Stimulated activated CD4-positive, alpha-beta T cell treated with anti-CD3 and anti-CD28 coated beads, Interleukin-15, amount 100 ng/mL, for 1 hour (primary cell): ENCODE results near the gene TRIOBP.
"Not testable (repeated sequence)": the region's sequence is repeated elsewhere in the genome, so short reads cannot be mapped to it uniquely, and the experiment has no call there.

Experiments used
- DNase-seq, 2 donors: peaks; one replicate each; pipeline ENCODE4 v3.0.0-alpha.2; 2020; ENCODE audit warnings: low read depth in 1 of 2, low spot score in 1 of 2

TRIOBP gene

DNA sequence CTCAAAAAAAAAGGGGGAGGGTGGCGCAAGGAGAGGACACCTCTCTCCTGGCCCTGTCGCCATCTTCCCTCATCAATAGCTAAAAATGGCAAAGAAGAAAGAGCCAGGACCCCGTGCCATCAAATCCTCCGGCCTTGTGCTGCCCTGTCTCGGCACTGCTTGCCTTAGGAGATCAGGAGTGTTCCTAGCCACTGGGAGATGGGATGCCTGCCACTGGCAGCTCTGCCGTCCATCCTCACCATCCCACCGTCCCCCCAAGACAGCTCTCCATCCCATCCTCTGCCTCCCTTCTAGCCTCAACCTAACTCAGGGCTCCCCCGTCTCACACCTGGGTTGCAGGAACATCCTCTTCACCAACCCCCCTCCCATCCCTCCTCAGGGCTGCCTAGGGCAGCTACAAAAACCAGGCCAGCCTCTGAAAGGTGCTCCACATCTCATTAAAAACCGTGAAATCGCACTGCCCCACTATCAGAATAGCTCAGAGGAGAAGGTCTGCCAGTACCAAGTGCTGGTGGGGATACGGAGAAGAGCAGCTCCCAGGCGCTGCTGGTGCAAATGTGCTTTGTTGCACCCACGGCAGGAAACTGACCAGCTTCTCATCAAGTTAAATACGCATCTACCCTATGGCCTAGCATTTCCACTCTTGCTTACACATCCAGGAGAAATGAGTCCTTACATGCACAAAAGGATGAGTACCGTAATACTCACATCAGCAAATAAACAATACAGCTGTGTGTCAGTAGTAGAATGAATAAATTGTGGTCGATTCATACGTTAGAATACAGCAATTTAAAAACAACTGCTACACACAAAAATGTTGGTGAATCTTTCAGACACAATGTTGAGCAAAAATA, 79.2 kb downstream of the TRIOBP start:
- no peak for DNase-seq

DNA sequence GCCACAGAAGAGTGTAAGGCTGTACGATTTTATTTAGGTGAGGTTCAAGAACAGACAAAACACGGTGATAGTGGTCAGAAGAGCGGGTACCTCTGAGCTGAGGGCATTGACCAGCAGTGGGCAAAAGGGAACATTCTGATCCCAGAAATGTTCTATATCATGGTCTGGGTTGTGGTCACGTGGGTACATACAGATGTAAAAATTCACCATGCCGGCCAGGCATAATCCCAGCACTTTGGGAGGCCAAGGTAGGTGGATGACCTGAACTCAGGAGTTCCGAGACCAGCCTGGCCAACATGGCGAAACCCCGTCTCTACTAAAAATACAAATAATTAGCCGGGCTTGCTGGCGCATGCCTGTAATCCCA, 79.8 kb downstream of the TRIOBP start:
- no peak for DNase-seq

GRCh38 chr22:37777122-37777687, 80.4 kb downstream of the TRIOBP start:
- DNase-seq = no peak

DNA sequence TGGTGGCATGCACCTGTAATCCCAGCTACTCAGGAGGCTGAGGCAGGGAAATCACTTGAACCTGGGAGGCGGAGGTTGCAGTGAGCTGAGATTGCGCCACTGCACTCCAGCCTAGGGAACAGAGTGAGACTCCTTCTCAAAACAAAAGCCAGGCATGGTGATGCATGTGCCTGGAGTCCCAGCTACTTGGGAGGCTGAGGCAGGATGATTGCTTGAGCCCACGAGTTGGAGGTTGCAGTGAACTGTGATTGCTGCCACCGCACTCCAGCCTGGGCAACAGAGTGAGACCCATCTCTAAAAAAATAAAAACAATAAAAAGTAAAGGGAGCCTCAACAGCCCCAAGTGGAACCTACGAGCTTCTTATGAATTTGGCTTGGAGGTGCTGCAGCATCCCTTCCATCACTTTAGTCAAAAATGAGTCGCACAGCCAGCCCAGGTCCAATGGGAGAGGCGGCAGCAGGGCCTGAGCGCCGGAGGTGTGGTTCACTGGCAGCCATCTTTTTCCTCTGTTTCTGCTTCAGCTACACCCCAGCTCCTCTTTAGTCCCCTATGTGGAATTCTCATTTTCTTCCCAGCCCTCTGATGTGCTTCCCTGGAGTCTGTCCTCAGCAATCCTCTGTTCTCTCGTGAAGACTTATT, 81.6 kb downstream of the TRIOBP start:
- DNase-seq = no peak

- DNase-seq = no peak
Observed at GRCh38 chr22:37781434-37782059, 84.7 kb downstream of the TRIOBP start.

DNA sequence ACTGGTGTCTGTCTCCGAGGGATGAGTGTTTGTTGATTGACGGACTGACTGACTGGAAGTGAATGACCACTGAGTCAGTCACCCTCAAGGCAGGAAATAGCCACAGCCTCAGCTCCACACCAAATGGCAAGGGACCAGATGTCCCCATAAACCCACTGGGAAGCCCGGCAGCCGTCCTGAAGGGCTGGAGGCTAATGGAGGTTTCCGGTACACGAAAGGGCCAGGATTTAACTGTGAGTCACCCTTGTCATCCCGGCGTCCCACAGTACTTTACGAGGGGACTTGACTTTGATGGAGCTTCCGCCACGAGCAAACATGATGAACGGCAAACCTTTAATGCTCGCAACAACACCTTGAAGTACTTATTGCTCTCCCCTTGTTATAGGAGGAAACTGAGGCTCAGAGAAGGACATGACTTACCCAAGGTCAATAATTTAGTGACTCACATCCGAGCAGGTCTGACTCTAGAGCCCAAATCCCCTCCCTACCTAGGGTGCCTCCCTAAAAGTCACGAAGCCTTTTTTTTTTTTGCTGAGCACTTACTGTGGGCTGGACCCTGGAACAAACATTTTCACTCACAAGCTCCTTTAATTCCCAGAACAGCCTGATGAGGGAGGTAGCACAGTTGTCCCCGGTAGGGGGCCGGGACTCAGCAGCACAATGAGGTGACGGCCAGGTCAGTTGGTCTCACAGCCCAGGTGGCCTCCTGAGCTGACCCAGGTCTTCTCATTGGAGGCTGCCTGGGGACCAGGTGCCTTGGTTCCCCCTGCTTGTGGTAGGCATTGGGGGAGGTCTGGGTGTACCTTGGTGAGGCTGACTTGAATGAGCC, 85.7 kb downstream of the TRIOBP start:
- DNase-seq = no peak

GRCh38 chr22:37784829-37785495, 88.1 kb downstream of the TRIOBP start:
- DNase-seq = no peak

- no peak for DNase-seq
Observed at GRCh38 chr22:37790234-37790633, 93.4 kb downstream of the TRIOBP start.

DNA sequence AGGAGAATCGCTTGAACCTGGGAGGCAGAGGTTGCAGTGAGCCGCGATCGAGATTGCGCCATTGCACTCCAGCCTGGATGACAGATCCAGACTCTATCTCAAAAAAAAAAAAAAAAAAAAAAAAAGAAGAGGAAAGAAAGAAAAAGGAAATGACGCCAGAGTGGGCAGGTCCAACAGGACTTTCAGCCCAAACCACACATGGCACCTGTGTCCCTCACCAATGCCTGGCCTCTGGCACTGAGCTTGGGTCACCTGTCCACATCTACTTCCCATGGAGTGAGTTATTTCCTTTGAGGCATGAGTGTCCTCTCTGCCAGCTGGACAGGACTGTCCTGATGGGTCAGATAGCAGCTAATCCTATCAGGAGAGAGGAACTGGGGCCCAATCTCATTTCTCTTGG, 95.6 kb downstream of the TRIOBP start:
- DNase-seq = no peak

DNA sequence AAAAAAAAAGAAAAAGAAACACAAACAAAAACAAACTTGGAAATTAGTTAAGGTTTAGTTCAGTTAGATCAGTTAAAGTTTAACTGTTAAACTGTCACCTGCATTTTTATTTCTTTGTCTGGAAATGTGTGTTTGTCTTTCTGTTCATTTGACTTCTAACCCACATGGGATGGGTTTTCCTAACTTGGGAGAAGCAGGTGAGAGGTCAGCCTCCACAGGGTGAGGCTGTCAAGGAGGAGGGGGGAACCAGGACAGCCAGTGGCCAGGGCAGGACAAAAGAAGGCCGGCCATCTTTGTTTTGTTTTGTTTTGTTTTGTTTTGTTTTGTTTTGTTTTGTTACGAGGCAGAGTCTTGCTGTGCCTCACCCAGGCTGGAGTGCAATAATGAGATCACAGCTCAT, 97.5 kb downstream of the TRIOBP start:
- DNase-seq = no peak

DNA sequence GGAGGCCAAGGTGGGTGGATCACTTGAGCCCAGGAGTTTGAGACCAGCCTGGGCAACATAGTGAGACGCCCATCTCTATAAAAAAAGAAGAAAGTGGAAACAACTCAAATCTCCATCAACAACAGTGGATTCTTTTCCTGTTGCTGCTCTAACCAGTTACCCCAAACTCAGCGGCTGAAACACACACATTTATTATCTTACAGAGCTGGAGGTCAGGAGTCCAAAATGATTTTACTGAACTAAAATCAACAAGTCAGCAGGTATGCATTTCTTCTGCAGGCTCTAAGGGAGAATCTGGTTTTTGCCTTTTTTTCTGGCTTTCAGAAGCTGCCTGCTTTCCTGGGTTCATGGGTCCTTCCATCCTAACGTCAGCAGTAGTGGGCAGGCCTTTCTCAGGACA, 99.2 kb downstream of the TRIOBP start:
- DNase-seq = no peak

DNA sequence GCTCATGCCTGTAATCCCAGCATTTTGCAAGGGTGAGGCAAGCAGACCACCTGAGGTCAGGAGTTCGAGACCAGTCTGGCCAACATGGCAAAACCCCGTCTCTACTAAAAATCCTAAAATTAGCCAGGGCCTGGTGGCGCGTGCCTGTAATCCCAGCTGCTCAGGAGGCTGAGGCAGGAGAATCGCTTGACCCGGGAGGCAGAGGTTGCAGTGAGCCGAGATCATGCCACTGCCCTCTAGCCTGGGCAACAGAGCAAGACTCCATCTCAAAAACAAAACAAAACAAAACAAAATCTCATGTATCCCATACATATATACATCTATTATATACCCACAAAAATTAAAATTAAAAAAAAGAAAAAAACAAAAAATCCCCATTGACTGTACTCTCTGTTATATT, 100.4 kb downstream of the TRIOBP start:
- not testable (repeated sequence) for DNase-seq

DNA sequence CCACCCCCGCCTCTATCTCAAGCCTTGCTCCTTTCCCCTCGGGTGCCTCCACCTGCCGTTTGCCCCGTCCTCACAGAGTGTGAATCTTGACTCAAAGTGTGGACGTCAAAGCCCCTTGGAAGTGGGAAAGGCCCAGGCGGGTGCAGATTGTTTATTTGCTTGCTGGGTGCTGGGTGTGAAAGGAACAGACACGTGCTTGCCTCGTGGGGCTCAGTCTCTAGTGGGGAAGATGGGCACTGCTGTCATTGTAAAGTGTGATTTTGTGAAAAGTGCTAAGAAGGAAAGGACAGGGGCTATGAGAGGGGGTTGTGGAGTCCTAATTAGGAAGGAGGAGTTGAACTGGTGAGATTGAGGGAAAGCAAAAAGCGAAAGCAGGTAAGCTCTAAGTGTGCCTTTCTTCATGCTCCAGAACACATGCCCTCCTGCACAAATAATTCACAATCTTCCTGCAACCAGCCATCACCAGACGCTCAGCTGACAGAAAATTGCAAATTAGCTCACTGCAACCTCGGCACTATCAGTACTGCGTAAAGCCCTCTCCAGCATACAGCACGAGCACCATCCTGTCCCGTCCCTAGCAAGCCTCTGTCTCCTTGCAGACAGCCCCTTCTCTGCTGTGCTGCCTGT, 101.1 kb downstream of the TRIOBP start:
- DNase-seq = no peak

GRCh38 chr22:37799979-37800378, 103.1 kb downstream of the TRIOBP start:
- DNase-seq = not testable (repeated sequence)

- DNase-seq = no peak
Observed at GRCh38 chr22:37801946-37802309, 105.1 kb downstream of the TRIOBP start.

- no peak for DNase-seq
Observed at GRCh38 chr22:37802310-37803194, 105.7 kb downstream of the TRIOBP start.

DNA sequence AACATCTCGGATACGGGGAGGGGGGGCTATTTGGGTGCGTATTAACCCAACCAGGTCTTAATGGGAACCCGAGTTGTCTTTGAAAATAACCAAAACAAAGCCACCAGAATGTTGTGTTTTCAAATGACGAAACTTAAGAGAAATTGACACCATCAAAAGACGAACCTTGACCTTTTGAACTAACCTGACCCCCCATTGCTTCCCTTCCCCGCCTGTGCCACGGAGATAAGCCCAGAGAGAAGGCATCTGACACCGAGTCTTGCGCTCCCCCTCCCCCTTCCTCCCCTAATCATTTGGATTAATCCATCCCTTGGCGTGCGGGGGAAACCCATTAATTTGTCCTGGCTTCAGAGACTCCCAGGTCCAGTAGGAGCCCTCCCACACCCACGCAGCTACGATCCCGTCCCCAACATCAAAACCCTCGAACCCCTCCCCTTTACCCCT, 106.4 kb downstream of the TRIOBP start:
- DNase-seq = no peak

DNA sequence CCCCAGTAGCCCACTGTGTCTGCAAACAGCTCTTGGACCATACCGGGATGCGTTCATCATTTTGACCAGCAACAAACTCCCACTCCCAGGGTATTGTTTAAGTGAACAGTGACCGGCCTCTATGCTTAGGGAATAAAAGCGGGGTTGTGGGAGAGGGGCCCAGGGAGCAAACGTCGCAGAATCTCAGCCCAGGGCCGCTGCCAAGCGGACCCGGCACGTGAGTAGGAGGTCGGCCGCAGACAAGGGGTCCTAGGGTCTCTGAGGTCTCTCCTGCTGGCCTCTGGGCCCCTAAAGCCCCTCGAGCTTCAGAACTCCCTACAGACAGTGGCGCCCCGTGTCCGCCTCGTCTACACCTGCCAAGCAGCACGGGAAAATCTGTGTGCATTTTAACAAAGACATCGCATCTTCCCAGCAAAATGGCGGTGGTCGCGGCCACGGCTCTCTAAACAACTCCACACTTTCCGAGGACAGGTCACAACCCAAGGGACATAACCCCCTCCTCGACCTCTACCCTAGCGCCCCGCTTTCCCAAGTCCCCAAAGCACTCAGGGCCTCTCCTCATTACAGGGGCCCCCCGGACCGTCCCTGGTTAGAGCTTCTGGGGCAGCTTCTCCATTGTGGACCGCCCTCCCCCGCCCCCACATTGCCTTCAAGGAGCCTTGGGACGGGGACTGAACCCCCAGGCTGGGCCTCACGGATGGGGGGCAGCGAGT, 106.9 kb downstream of the TRIOBP start:
- no peak for DNase-seq
